DND-41 (cell line): ENCODE results near the gene P2RY10.

Experiments
- ATAC-seq: fragments of 200-7000 bp; cut with Tn5 transposase; 3 replicates; pipeline ENCODE4 v1.9.1; 2021; ENCODE audit warnings: low read depth; ENCODE audit not compliant: insufficient read depth
- DNase-seq: peaks from one replicate; pipeline ENCODE4 v3.0.0-alpha.2; 2020
- H2AFZ ChIP-seq: 2 replicates; pipeline ENCODE4 v1.6.0; 2012; ENCODE audit warnings: low read depth, low read length
- H3K27ac ChIP-seq: 2 replicates; pipeline ENCODE4 v1.5.1; 2012; ENCODE audit warnings: low read length, inconsistent platforms
- H3K27me3 ChIP-seq: fragments of 200-600 bp; sonication (generic); 2 replicates; pipeline ENCODE4 v1.6.0; 2012; ENCODE audit warnings: low read length, mild to moderate bottlenecking, inconsistent platforms; ENCODE audit not compliant: insufficient read depth, poor library complexity
- H3K36me3 ChIP-seq: 2 replicates; pipeline ENCODE4 v1.5.1; 2012; ENCODE audit warnings: low read length, inconsistent platforms; ENCODE audit not compliant: insufficient read depth
- H3K4me1 ChIP-seq: 2 replicates; pipeline ENCODE4 v1.5.1; 2012; ENCODE audit warnings: mild to moderate bottlenecking, low read length; ENCODE audit not compliant: insufficient read depth
- H3K4me2 ChIP-seq: 2 replicates; pipeline ENCODE4 v1.6.0; 2012; ENCODE audit warnings: mild to moderate bottlenecking, moderate library complexity, low read length, inconsistent platforms; ENCODE audit not compliant: insufficient read depth
- H3K4me3 ChIP-seq, 2 experiments: fragments of 200-600 bp in 1 of 2; shearing (Covaris generic) in 1 of 2; 2 replicates each; pipeline ENCODE4 v1.5.1; 2012 to 2016; ENCODE audit warnings: inconsistent platforms in 2 of 2, low read length in 2 of 2, mild to moderate bottlenecking in 2 of 2, low read depth in 1 of 2, moderate library complexity in 1 of 2
- H3K79me2 ChIP-seq: 2 replicates; pipeline ENCODE4 v1.6.0; 2012; ENCODE audit warnings: low read length, inconsistent platforms; ENCODE audit not compliant: insufficient read depth
- H3K9ac ChIP-seq: 2 replicates; pipeline ENCODE4 v1.6.0; 2012; ENCODE audit warnings: low read depth, mild to moderate bottlenecking, inconsistent platforms, low read length, moderate library complexity
- H3K9me3 ChIP-seq: 2 replicates; pipeline ENCODE4 v1.5.1; 2012; ENCODE audit warnings: low read length, moderate library complexity, mild to moderate bottlenecking, inconsistent platforms; ENCODE audit not compliant: insufficient read depth, severe bottlenecking
- H4K20me1 ChIP-seq: 2 replicates; pipeline ENCODE4 v1.6.0; 2012; ENCODE audit warnings: low read length; ENCODE audit not compliant: insufficient read depth
- CTCF ChIP-seq: IDR thresholded peaks from 2 replicates; pipeline ENCODE4 v1.5.1; 2012; ENCODE audit warnings: borderline replicate concordance, low read length, moderate library complexity, mild to moderate bottlenecking; ENCODE audit not compliant: poor library complexity, severe bottlenecking; ENCODE audit errors: extremely low read depth
- EZH2 ChIP-seq: IDR thresholded peaks from 3 replicates; pipeline ENCODE4 v1.6.1; 2012; ENCODE audit warnings: borderline replicate concordance, low read depth, mild to moderate bottlenecking, moderate library complexity, low read length, inconsistent platforms; ENCODE audit not compliant: severe bottlenecking

Gene P2RY10

GRCh38 chrX:78945186-78945912, at the start of gene P2RY10:
Gene P2RY10, plus strand, starts transcription at chrX:78945391. Its CDS starts 15,130 bp downstream, at chrX:78960521.
- Histone ChIP-seq H3K9me3 (no peaks in the 10 kb centered on the region), H3K9ac (no peak within 1 kb of the TSS), H3K27ac (peak within 1 kb of the TSS; percentile 48; the same call in 1 of the 2 replicates), H2AFZ (0 out of 2 replicates have a peak within 1 kb of the TSS, but pooled peaks have one; percentile 23), H3K79me2 (no peaks in the 10 kb centered on the region), H3K4me2 (no peak within 1 kb of the TSS), H3K4me1 (peaks cover 18% of the 10 kb centered on the region), H3K4me3 (no peak within 1 kb of the TSS), H3K36me3 (no peaks in the 10 kb centered on the region), H3K27me3 (no peaks in the 10 kb centered on the region), H4K20me1 (no peaks in the 10 kb centered on the region)
- DNase-seq (no peak), ATAC-seq (peak; percentile 37; the same call in 1 of the 3 replicates)
- TF ChIP-seq EZH2 (no peak), CTCF (no peak)

- no peaks in the 10 kb centered on the region for H3K27me3 ChIP-seq
- no peaks in the 10 kb centered on the region for H4K20me1 ChIP-seq
- TF ChIP-seq EZH2 = no peak
- no peak for TF ChIP-seq CTCF
- H3K36me3 ChIP-seq = no peaks in the 10 kb centered on the region
- H3K9ac ChIP-seq = no peak overlapping the region
- no peak overlapping the region for H3K4me3 ChIP-seq
- H3K27ac ChIP-seq = no peak overlapping the region
- H3K9me3 ChIP-seq = no peaks in the 10 kb centered on the region
- no peak overlapping the region for H3K4me2 ChIP-seq
- DNase-seq = no peak
- no peak overlapping the region for H2AFZ ChIP-seq
- 0 out of 2 replicates have a peak, but pooled peaks cover 3% of the 10 kb centered on the region for H3K4me1 ChIP-seq
- ATAC-seq = no peak
- H3K79me2 ChIP-seq = no peaks in the 10 kb centered on the region
Measured at GRCh38 chrX:78922754-78923153, 22.4 kb upstream of the P2RY10 start.

- Histone ChIP-seq H3K4me3 (no peak overlapping the region), H3K27me3 (no peaks in the 10 kb centered on the region), H3K27ac (no peak overlapping the region), H3K4me1 (0 out of 2 replicates have a peak, but pooled peaks cover 3% of the 10 kb centered on the region), H2AFZ (no peak overlapping the region; the same call in 1 of the 2 replicates), H3K36me3 (no peaks in the 10 kb centered on the region), H3K9me3 (no peaks in the 10 kb centered on the region), H3K79me2 (no peaks in the 10 kb centered on the region), H3K4me2 (no peak overlapping the region), H3K9ac (no peak overlapping the region), H4K20me1 (no peaks in the 10 kb centered on the region)
- DNase-seq (no peak), ATAC-seq (no peak)
- TF ChIP-seq CTCF = no peak
- no peak for TF ChIP-seq EZH2
Measured at GRCh38 chrX:78923198-78924015, 21.8 kb upstream of the P2RY10 start.
